Measurements from ENCODE around the gene CEACAM8.

DNA sequence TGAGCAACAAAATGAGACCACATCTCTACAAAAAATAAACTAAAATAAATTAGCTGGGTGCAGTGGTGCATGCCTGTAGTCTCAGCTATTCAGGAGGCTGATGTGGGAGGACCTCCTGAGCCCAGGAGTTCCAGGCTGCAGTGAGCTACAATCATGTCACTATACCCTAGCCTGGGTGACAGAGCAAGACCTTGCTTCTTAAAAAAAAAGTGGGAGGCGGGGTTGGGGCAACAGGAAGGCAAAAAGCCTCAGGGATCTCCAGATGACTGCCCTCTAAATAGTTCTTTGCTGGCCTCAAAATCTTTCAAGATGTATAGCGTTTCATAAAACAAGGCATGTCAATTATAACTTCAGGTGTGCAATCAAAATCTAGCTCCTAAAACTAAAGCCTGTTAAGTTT lies 18.5 kb downstream of the CEACAM8 start:
- TF ChIP-seq POLR2A (IDR thresholded peaks at IDR 0.05), result no peak
- TF ChIP-seq, protein P1, sequence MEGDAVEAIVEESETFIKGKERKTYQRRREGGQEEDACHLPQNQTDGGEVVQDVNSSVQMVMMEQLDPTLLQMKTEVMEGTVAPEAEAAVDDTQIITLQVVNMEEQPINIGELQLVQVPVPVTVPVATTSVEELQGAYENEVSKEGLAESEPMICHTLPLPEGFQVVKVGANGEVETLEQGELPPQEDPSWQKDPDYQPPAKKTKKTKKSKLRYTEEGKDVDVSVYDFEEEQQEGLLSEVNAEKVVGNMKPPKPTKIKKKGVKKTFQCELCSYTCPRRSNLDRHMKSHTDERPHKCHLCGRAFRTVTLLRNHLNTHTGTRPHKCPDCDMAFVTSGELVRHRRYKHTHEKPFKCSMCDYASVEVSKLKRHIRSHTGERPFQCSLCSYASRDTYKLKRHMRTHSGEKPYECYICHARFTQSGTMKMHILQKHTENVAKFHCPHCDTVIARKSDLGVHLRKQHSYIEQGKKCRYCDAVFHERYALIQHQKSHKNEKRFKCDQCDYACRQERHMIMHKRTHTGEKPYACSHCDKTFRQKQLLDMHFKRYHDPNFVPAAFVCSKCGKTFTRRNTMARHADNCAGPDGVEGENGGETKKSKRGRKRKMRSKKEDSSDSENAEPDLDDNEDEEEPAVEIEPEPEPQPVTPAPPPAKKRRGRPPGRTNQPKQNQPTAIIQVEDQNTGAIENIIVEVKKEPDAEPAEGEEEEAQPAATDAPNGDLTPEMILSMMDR (IDR thresholded peaks at IDR 0.05), result no peak
- no peak for TF ChIP-seq POLR2AphosphoS5 (IDR thresholded peaks at IDR 0.05)
- no peak for TF ChIP-seq EP300 (IDR thresholded peaks at IDR 0.05)

Measured in gastroesophageal sphincter (tissue), 3 donors.